Mesenchymal stem cell (in vitro differentiated cells and primary cell): ENCODE data around the gene PDE4B.

Experiments used
- DNase-seq: peaks from one replicate; pipeline ENCODE4 v3.0.0-alpha.2; 2013
- H2AFZ ChIP-seq: one replicate; pipeline ENCODE4 v1.6.1; 2013; ENCODE audit warnings: low read depth, mild to moderate bottlenecking, control low read depth, inconsistent platforms, low read length, moderate library complexity
- H2AK5ac ChIP-seq: 2 replicates; pipeline ENCODE4 v1.6.1; 2013; ENCODE audit warnings: low read length, moderate library complexity, mild to moderate bottlenecking, inconsistent platforms; ENCODE audit not compliant: severe bottlenecking
- H2BK120ac ChIP-seq: one replicate; pipeline ENCODE4 v1.6.1; 2013; ENCODE audit warnings: low read depth, mild to moderate bottlenecking, inconsistent platforms, low read length, moderate library complexity
- H2BK12ac ChIP-seq, 2 experiments: one replicate each; pipeline ENCODE4 v1.6.1; 2013; ENCODE audit warnings: inconsistent platforms in 2 of 2, low read length in 2 of 2, mild to moderate bottlenecking in 2 of 2, moderate library complexity in 2 of 2, control low read depth in 1 of 2
- H2BK15ac ChIP-seq: one replicate; pipeline ENCODE4 v1.6.1; 2013; ENCODE audit warnings: mild to moderate bottlenecking, low read depth, inconsistent platforms; ENCODE audit not compliant: poor library complexity, severe bottlenecking
- H2BK5ac ChIP-seq: 2 replicates; pipeline ENCODE4 v1.6.1; 2013; ENCODE audit warnings: low read depth, mild to moderate bottlenecking, low read length, control low read depth, inconsistent platforms; ENCODE audit not compliant: poor library complexity, severe bottlenecking
- H3K14ac ChIP-seq, 2 experiments: one replicate each; pipeline ENCODE4 v1.6.1; 2013; ENCODE audit warnings: inconsistent platforms in 2 of 2, low read length in 2 of 2, control low read depth in 1 of 2, mild to moderate bottlenecking in 1 of 2, moderate library complexity in 1 of 2
- H3K18ac ChIP-seq, 2 experiments: one replicate each; pipeline ENCODE4 v1.6.1; 2013; ENCODE audit warnings: inconsistent platforms in 2 of 2, low read length in 2 of 2, control low read depth in 1 of 2, low read depth in 1 of 2, mild to moderate bottlenecking in 1 of 2
- H3K23ac ChIP-seq, 2 experiments: one replicate each; pipeline ENCODE4 v1.6.1; 2013; ENCODE audit warnings: inconsistent platforms in 2 of 2, low read length in 2 of 2, mild to moderate bottlenecking in 2 of 2, moderate library complexity in 2 of 2, control low read depth in 1 of 2
- H3K27ac ChIP-seq: 2 replicates; pipeline ENCODE4 v1.5.1; 2013; ENCODE audit warnings: mild to moderate bottlenecking, moderate library complexity, low read length, control low read depth, inconsistent platforms; ENCODE audit not compliant: poor library complexity, severe bottlenecking
- H3K27me3 ChIP-seq, 2 experiments: 2 replicates each; pipeline versions ENCODE4 v1.6.1 to v1.7.0; 2013; ENCODE audit warnings: low read length in 2 of 2, mild to moderate bottlenecking in 2 of 2, moderate library complexity in 2 of 2, control low read depth in 1 of 2, inconsistent platforms in 1 of 2; ENCODE audit not compliant: control insufficient read depth in 1 of 2, insufficient read depth in 1 of 2
- H3K36me3 ChIP-seq, 2 experiments: 2 replicates each; pipeline versions ENCODE4 v1.6.1 to v1.7.0; 2013; ENCODE audit warnings: low read length in 2 of 2, control low read depth in 1 of 2, inconsistent platforms in 1 of 2, low read depth in 1 of 2, mild to moderate bottlenecking in 1 of 2; ENCODE audit not compliant: insufficient read depth in 2 of 2, control insufficient read depth in 1 of 2
- H3K4ac ChIP-seq, 2 experiments: one replicate each; pipeline ENCODE4 v1.6.1; 2013; ENCODE audit warnings: inconsistent platforms in 2 of 2, low read length in 2 of 2, mild to moderate bottlenecking in 2 of 2, moderate library complexity in 2 of 2, control low read depth in 1 of 2, low read depth in 1 of 2
- H3K4me1 ChIP-seq: 2 replicates; pipeline ENCODE4 v1.6.1; 2013; ENCODE audit warnings: low read depth, low read length, control low read depth; ENCODE audit not compliant: control insufficient read depth, insufficient read depth
- H3K4me2 ChIP-seq: 2 replicates; pipeline ENCODE4 v1.6.1; 2013; ENCODE audit warnings: low read length, mild to moderate bottlenecking, inconsistent platforms; ENCODE audit not compliant: poor library complexity, severe bottlenecking
- H3K4me3 ChIP-seq, 2 experiments: 2 replicates each; pipeline versions ENCODE4 v1.5.1 to v1.7.0; 2013; ENCODE audit warnings: low read length in 2 of 2, mild to moderate bottlenecking in 2 of 2, control low read depth in 1 of 2, low read depth in 1 of 2; ENCODE audit not compliant: insufficient read depth in 1 of 2
- H3K79me1 ChIP-seq: replicated peaks from 2 replicates; pipeline ENCODE4 v1.6.1; 2013; ENCODE audit warnings: mild to moderate bottlenecking, control low read depth, low read length, inconsistent platforms; ENCODE audit not compliant: poor library complexity, severe bottlenecking
- H3K9ac ChIP-seq: 2 replicates; pipeline ENCODE4 v1.7.0; 2013; ENCODE audit warnings: mild to moderate bottlenecking, low read length, moderate library complexity
- H3K9me3 ChIP-seq: 2 replicates; pipeline ENCODE4 v1.7.0; 2013; ENCODE audit warnings: mild to moderate bottlenecking, low read length; ENCODE audit not compliant: control insufficient read depth
- H4K8ac ChIP-seq: one replicate; pipeline ENCODE4 v1.6.1; 2013; ENCODE audit warnings: inconsistent platforms, mild to moderate bottlenecking, low read length, moderate library complexity
- H4K91ac ChIP-seq: one replicate; pipeline ENCODE4 v1.6.1; 2013; ENCODE audit warnings: mild to moderate bottlenecking, low read length, inconsistent platforms
- WGBS: methylation state at CpG from one replicate; pipeline ENCODE4 v1.1.7; 2013; ENCODE audit warnings: mixed read lengths; 5-methylcytosine and 5-hydroxymethylcytosine counted together

Gene PDE4B

DNA sequence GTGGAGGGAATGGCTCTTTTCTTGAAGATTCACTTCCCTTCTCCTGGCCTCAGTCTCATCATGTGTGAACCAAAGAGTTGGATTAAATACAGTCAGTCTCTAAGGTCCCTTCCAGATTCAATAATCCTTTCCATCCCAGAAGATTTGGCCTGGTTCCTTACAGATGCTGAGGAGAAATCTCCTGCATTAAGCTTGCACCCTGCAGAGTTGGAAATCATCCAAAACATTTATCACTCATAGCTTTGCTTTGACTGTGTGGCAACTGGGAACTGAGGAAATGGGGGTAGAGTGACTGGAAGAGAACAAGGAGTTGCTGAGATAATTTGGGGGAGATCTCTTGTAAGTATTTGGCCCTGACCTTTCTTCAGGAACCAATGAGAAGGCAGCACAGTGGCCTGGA, 520.7 kb downstream of the PDE4B start:
- Histone ChIP-seq H2BK120ac (no peak overlapping the region), H3K36me3 (no peaks in the 10 kb centered on the region), H3K4ac (no peak overlapping the region), H3K9me3 (no peaks in the 10 kb centered on the region), H2BK5ac (no peak overlapping the region), H2BK12ac (peak overlapping the region in 1 of 2 experiments; percentile 13), H3K14ac (no peak overlapping the region), H3K4me1 (peaks cover 3% of the 10 kb centered on the region), H2AFZ (no peak overlapping the region), H3K23ac (no peak overlapping the region), H3K27me3 (no peaks in the 10 kb centered on the region), H3K9ac (no peak overlapping the region), H3K18ac (no peak overlapping the region), H2BK15ac (no peak overlapping the region), H3K27ac (no peak overlapping the region), H3K4me3 (no peak overlapping the region), H2AK5ac (no peak overlapping the region), H4K91ac (no peak overlapping the region), H3K79me1 (no peaks in the 10 kb centered on the region), H4K8ac (no peak overlapping the region), H3K4me2 (no peak overlapping the region)
- no peak for DNase-seq

DNA sequence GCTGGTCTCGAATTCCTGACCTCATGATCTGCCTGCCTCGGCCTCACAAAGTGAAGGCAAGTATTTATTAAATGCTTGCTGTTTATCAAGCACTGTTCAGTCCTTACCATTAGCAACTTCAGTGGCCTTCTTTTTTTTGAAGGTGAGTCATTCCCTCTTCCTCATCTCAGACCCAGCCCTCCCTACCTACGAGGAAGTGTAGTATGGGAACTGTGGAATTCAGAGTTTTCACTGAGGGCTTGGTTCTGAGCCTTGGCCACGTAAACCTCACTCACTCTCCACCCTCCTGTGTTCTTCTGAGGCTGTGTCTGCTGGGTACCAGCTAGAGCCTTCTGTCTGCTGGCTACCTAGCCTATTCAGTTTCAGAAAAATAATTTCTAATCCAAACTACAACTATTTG, 523.0 kb downstream of the PDE4B start:
- Histone ChIP-seq H3K4me2 (no peak overlapping the region), H3K4ac (no peak overlapping the region), H3K14ac (no peak overlapping the region), H2BK120ac (no peak overlapping the region), H3K9ac (no peak overlapping the region), H3K27me3 (no peaks in the 10 kb centered on the region), H3K4me3 (no peak overlapping the region), H4K8ac (no peak overlapping the region), H3K79me1 (no peaks in the 10 kb centered on the region), H3K23ac (no peak overlapping the region), H2AFZ (no peak overlapping the region), H3K4me1 (peaks cover 3% of the 10 kb centered on the region), H2BK5ac (no peak overlapping the region), H2BK15ac (no peak overlapping the region), H3K18ac (no peak overlapping the region), H2BK12ac (no peak overlapping the region), H2AK5ac (no peak overlapping the region), H3K9me3 (no peaks in the 10 kb centered on the region), H4K91ac (no peak overlapping the region), H3K36me3 (no peaks in the 10 kb centered on the region), H3K27ac (no peak overlapping the region)
- no peak for DNase-seq
- WGBS, result 66% methylated on average over 4 of the region's 4 CpGs

DNA sequence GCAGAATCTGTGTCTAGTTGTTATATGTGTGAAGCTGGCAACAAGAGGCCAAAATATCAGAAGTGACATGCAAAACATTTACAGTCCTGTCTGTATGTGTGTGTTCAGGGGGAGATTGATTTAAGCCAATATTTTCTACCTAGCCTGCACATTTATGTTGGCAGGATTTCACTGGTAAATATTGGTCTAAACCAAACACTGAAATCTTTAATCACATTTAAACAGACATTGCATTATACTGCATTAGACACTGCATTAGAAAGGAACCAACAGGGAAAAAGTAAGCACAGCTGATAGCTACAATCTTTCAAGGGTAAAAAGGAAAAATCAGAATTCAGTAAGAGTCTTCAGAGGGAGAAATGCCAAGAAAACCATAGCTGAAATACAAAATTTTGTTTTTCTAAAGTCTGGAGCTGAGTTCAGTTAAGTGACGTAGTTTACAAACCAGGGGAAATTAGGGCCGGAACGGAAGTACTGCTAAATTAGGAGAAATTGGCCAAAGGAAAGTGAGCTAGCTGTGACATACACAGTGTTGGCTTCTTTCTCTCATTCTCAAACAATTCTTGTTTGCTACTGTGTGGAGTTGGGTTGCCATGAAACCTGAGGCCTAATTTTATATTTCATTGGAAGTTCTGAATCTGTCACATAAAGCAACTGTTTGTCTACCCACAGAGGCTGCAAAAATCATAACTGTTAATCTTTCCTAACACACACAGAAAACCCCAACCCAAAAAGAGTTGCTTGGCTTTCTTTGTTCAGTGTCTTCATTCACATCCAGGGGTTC, 524.0 kb downstream of the PDE4B start:
- Histone ChIP-seq H2BK15ac (no peak overlapping the region), H3K4me2 (no peak overlapping the region), H2AFZ (no peak overlapping the region), H3K23ac (no peak overlapping the region), H3K36me3 (no peaks in the 10 kb centered on the region), H4K91ac (no peak overlapping the region), H3K4me1 (peaks cover 3% of the 10 kb centered on the region), H3K9ac (peak overlapping the region; percentile 57), H3K4ac (no peak overlapping the region), H2BK5ac (no peak overlapping the region), H3K27ac (no peak overlapping the region), H3K4me3 (no peak overlapping the region), H3K27me3 (no peaks in the 10 kb centered on the region), H3K18ac (no peak overlapping the region), H4K8ac (no peak overlapping the region), H2BK120ac (no peak overlapping the region), H2AK5ac (no peak overlapping the region), H2BK12ac (no peak overlapping the region), H3K79me1 (no peaks in the 10 kb centered on the region), H3K9me3 (no peaks in the 10 kb centered on the region), H3K14ac (no peak overlapping the region)
- WGBS, result 82% methylated on average over 3 of the region's 3 CpGs
- no peak for DNase-seq

DNA sequence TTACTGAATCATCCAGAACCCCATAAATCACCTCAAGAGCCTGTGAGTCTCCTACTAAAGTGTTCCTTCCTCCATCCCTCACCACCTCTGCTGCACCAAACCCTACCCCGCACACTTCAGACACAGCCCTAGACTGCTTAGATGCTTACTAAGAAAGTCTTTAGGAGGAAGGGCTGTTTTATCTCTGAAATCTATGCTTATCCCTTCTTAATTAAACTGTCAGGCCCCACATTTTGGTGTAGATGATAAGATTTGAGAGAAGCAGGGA, 524.5 kb downstream of the PDE4B start:
- Histone ChIP-seq H3K27ac (no peak overlapping the region), H3K18ac (no peak overlapping the region), H2BK15ac (no peak overlapping the region), H3K9ac (peak overlapping the region; percentile 57), H3K9me3 (no peaks in the 10 kb centered on the region), H3K23ac (no peak overlapping the region), H3K4me3 (no peak overlapping the region), H2BK12ac (no peak overlapping the region), H3K79me1 (no peaks in the 10 kb centered on the region), H3K4ac (no peak overlapping the region), H3K27me3 (no peaks in the 10 kb centered on the region), H4K8ac (no peak overlapping the region), H3K36me3 (no peaks in the 10 kb centered on the region), H2BK120ac (no peak overlapping the region), H3K4me1 (peaks cover 3% of the 10 kb centered on the region), H2AFZ (no peak overlapping the region), H3K14ac (no peak overlapping the region), H2AK5ac (no peak overlapping the region), H3K4me2 (no peak overlapping the region), H4K91ac (no peak overlapping the region), H2BK5ac (no peak overlapping the region)
- DNase-seq, result no peak
- no CpG with 5 or more reads among the region's 1 CpG for WGBS
